Suprapubic skin (tissue), 4 donors: Measurements from ENCODE around the gene C3orf52.

Source experiments
- EP300 ChIP-seq: sonication (generic); formaldehyde crosslinking; IDR thresholded peaks from one replicate; pipeline ENCODE4 v1.6.1; 2017; ENCODE audit warnings: antibody characterized with exemption
- POLR2A ChIP-seq, 2 donors: fragments of 450-650 bp; IDR thresholded peaks; one replicate each; pipeline ENCODE4 v1.6.1; 2017; ENCODE audit warnings: antibody characterized with exemption in 2 of 2, mild to moderate bottlenecking in 2 of 2, moderate library complexity in 2 of 2
- POLR2AphosphoS5 ChIP-seq, 3 donors: sonication (generic); formaldehyde crosslinking; IDR thresholded peaks; one replicate each; pipeline ENCODE4 v1.6.1; 2017; ENCODE audit warnings: antibody characterized with exemption in 3 of 3
- TF ChIP-seq, protein P1 (sequence below), 2 donors: fragments of 200-600 bp in 1 of 2; fragments of 450-650 bp in 1 of 2; sonication (generic) in 1 of 2; IDR thresholded peaks; one replicate each; pipeline ENCODE4 v1.5.1; 2016 to 2019; ENCODE audit warnings: antibody characterized with exemption in 2 of 2, mild to moderate bottlenecking in 1 of 2, moderate library complexity in 1 of 2

DNA sequence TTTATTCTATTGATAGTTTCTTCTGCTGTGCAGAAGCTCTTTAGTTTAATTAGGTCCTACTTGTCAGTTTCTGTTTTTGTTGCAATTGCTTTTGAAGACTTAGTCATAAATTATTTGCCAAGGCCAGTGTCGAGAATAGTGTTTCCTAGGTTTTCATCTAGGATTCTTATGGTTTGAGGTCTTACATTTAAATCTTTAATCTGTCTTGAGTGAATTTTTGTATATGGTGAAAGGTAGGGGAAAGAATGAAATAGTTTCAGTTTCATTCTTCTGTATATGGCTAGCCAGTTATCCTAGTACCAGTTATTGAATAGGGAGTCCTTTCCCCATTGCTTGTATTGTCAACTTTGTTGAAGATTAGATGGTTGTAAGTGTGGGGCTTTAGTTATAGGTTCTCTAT is 57.5 kb downstream of the C3orf52 start:
- TF ChIP-seq, protein P1, sequence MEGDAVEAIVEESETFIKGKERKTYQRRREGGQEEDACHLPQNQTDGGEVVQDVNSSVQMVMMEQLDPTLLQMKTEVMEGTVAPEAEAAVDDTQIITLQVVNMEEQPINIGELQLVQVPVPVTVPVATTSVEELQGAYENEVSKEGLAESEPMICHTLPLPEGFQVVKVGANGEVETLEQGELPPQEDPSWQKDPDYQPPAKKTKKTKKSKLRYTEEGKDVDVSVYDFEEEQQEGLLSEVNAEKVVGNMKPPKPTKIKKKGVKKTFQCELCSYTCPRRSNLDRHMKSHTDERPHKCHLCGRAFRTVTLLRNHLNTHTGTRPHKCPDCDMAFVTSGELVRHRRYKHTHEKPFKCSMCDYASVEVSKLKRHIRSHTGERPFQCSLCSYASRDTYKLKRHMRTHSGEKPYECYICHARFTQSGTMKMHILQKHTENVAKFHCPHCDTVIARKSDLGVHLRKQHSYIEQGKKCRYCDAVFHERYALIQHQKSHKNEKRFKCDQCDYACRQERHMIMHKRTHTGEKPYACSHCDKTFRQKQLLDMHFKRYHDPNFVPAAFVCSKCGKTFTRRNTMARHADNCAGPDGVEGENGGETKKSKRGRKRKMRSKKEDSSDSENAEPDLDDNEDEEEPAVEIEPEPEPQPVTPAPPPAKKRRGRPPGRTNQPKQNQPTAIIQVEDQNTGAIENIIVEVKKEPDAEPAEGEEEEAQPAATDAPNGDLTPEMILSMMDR (IDR thresholded peaks at IDR 0.05) = no peak
- TF ChIP-seq POLR2AphosphoS5 (IDR thresholded peaks at IDR 0.05) = no peak
- no peak for TF ChIP-seq POLR2A (IDR thresholded peaks at IDR 0.05)
- TF ChIP-seq EP300 = no peak
